Transverse colon (tissue), 4 donors: Measurements from ENCODE around the gene GREB1L. TPM values are rescaled to one million over a fixed set of nuclear protein-coding genes. Genes with fewer than 3 reads are reported as not detected.

ENCODE experiments used
- DNase-seq: peaks from one replicate; pipeline ENCODE4 v3.0.0-alpha.2; 2019
- H3K27ac ChIP-seq, 4 donors: fragments of 200-600 bp; sonication (generic); 2 replicates each; pipeline ENCODE4 v1.5.1; 2016 to 2018; ENCODE audit warnings: inconsistent platforms in 4 of 4
- H3K27me3 ChIP-seq: fragments of 200-600 bp; sonication (generic); 2 replicates; pipeline ENCODE4 v1.5.1; 2017; ENCODE audit warnings: inconsistent platforms
- H3K36me3 ChIP-seq, 4 donors: fragments of 200-600 bp; sonication (generic); 2 replicates each; pipeline ENCODE4 v1.5.1; 2017 to 2019; ENCODE audit warnings: inconsistent platforms in 4 of 4
- H3K4me1 ChIP-seq, 4 donors: fragments of 200-600 bp; sonication (generic); 2 replicates each; pipeline ENCODE4 v1.5.1; 2017 to 2020; ENCODE audit warnings: inconsistent platforms in 4 of 4
- H3K4me3 ChIP-seq, 4 donors: fragments of 200-600 bp; sonication (generic); 1 replicate in 1 of 4; 2 replicates in 3 of 4; pipeline versions ENCODE4 v1.5.1 to v1.6.1; 2017 to 2019; ENCODE audit warnings: inconsistent platforms in 4 of 4
- H3K9me3 ChIP-seq, 2 donors: fragments of 200-600 bp; sonication (generic); 2 replicates each; pipeline ENCODE4 v1.5.1; 2017 to 2019; ENCODE audit warnings: inconsistent platforms in 2 of 2
- EP300 ChIP-seq: sonication (generic); formaldehyde crosslinking; IDR thresholded peaks from one replicate; pipeline ENCODE4 v1.6.1; 2017; ENCODE audit warnings: antibody characterized with exemption, low read depth
- POLR2A ChIP-seq: fragments of 450-650 bp; IDR thresholded peaks from one replicate; pipeline ENCODE4 v1.6.1; 2016; ENCODE audit warnings: antibody characterized with exemption, mild to moderate bottlenecking, moderate library complexity
- POLR2AphosphoS5 ChIP-seq, 3 donors: sonication (generic); formaldehyde crosslinking; IDR thresholded peaks; one replicate each; pipeline ENCODE4 v1.6.1; 2016; ENCODE audit warnings: antibody characterized with exemption in 3 of 3
- WGBS, 2 donors: methylation state at CpG; one replicate each; pipeline ENCODE4 v1.1.5; 2018; ENCODE audit warnings: low coverage in 1 of 2; 5-methylcytosine and 5-hydroxymethylcytosine counted together
- in situ Hi-C, 4 donors: fragments of 200-750 bp; cut with MboI; loops; one replicate each; pipeline versions ENCODE4 v1.15.0 to v1.15.1; 2017; ENCODE audit warnings: low sequenced_read_pairs in 3 of 4, low pct_ligation_motif_present in 1 of 4, low pct_unique_long_range_greater_than_20kb in 1 of 4
- intact Hi-C: fragments of 100-400 bp; cut with DNase I; formaldehyde crosslinking; loops from one replicate; pipeline ENCODE4 v1.15.1; 2023; ENCODE audit warnings: low total_unique reads
- total RNA-seq, 4 donors: library from RNA; depleted of rRNA; stranded (reverse); fragments of >200 nt; gene quantifications; one replicate each; pipeline ENCODE4 v1.1.0, GENCODE V29; 2016
- TF ChIP-seq, protein P1 (sequence below), 5 experiments: fragments of 200-600 bp in 3 of 5; fragments of 450-650 bp in 2 of 5; sonication (generic) in 3 of 5; IDR thresholded peaks; 1 replicate in 2 of 5; 2 replicates in 3 of 5; pipeline ENCODE4 v1.5.1; 2016 to 2017; ENCODE audit warnings: antibody characterized with exemption in 5 of 5, inconsistent platforms in 3 of 5, mild to moderate bottlenecking in 2 of 5, moderate library complexity in 1 of 5

Gene GREB1L
- total RNA-seq, 4 donors from 2014 or later, result 1.1 to 1.5 TPM; not detected in 2

DNA sequence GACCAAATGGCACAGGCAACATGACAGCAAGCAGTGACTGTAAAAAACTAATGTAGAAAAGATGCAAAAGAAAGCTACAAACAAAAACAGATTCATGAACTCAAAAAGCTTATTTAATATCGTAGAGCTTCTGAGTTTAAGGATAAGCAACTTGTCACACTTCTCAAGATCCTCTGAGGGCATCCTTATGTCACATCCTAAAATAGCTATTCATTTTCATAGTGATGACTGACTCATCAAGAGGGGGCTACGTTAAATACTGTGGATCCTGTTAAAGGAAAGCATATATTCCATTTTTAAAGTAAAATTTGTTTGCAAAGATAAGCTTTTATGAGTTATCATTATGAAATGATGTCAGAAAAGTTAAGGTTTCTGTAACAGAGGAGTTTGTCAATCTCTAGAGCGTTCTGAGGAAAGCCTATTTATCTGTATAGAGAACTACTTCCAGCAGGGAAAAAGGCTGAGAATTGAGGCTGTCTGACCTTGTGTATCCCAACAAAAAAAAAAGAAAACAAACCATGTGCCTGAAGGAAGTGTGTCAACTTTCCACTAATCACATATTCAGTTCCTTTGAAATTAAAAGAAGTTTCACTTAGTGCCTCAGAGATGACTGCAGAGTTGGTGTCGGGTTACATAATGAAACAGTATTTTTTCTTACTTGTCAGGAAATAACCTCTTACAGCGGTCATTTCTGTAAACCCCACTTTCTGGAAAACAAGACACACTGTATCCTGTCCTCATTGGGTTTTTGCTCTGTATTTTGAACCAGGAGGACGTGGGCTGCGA lies 243.0 kb downstream of the GREB1L start:
- no peak for TF ChIP-seq POLR2A
- no peak for TF ChIP-seq EP300
- TF ChIP-seq, protein P1, sequence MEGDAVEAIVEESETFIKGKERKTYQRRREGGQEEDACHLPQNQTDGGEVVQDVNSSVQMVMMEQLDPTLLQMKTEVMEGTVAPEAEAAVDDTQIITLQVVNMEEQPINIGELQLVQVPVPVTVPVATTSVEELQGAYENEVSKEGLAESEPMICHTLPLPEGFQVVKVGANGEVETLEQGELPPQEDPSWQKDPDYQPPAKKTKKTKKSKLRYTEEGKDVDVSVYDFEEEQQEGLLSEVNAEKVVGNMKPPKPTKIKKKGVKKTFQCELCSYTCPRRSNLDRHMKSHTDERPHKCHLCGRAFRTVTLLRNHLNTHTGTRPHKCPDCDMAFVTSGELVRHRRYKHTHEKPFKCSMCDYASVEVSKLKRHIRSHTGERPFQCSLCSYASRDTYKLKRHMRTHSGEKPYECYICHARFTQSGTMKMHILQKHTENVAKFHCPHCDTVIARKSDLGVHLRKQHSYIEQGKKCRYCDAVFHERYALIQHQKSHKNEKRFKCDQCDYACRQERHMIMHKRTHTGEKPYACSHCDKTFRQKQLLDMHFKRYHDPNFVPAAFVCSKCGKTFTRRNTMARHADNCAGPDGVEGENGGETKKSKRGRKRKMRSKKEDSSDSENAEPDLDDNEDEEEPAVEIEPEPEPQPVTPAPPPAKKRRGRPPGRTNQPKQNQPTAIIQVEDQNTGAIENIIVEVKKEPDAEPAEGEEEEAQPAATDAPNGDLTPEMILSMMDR (IDR thresholded peaks at IDR 0.05), result no peak
- TF ChIP-seq POLR2AphosphoS5 (IDR thresholded peaks at IDR 0.05), result no peak
- intact Hi-C loops (no loop called here), in situ Hi-C loops (no loop called here)
- WGBS, 2 donors, result 64 to 65% methylated on average over 4 to 7 of the region's 7 CpGs
- Histone ChIP-seq H3K36me3 (no peaks in the 10 kb centered on the region), H3K4me1 (no peaks in the 10 kb centered on the region), H3K27ac (no peak overlapping the region), H3K4me3 (no peak overlapping the region), H3K27me3 (no peaks in the 10 kb centered on the region), H3K9me3 (no peaks in the 10 kb centered on the region)
- DNase-seq, result no peak

- in situ Hi-C loops (no loop called here), intact Hi-C loops (no loop called here)
- Histone ChIP-seq H3K9me3 (no peaks in the 10 kb centered on the region), H3K4me1 (no peaks in the 10 kb centered on the region), H3K36me3 (no peaks in the 10 kb centered on the region), H3K27me3 (no peaks in the 10 kb centered on the region), H3K27ac (no peak overlapping the region), H3K4me3 (no peak overlapping the region)
- DNase-seq, result no peak
- WGBS, 2 donors, result 70 to 81% methylated on average over 1 to 3 of the region's 3 CpGs
- TF ChIP-seq POLR2AphosphoS5 (IDR thresholded peaks at IDR 0.05), result no peak
Observed at GRCh38 chr18:21486905-21487437, 244.9 kb downstream of the GREB1L start.

GRCh38 chr18:21489119-21489750 lies 247.2 kb downstream of the GREB1L start:
- WGBS, 2 donors, result 57 to 83% methylated on average over 1 to 6 of the region's 6 CpGs
- in situ Hi-C loops, result no loop called here

GRCh38 chr18:21489919-21490495 lies 248.0 kb downstream of the GREB1L start:
- TF ChIP-seq POLR2AphosphoS5 (IDR thresholded peaks at IDR 0.05), result no peak
- TF ChIP-seq EP300, result no peak
- TF ChIP-seq POLR2A, result no peak
- TF ChIP-seq, protein P1 (IDR thresholded peaks at IDR 0.05), result no peak
- H3K4me3 ChIP-seq, result no peak overlapping the region
- no peaks in the 10 kb centered on the region for H3K9me3 ChIP-seq
- H3K36me3 ChIP-seq, result no peaks in the 10 kb centered on the region
- intact Hi-C loops (no loop called here), in situ Hi-C loops (no loop called here)
- no peaks in the 10 kb centered on the region for H3K4me1 ChIP-seq
- no peak overlapping the region for H3K27ac ChIP-seq
- no peaks in the 10 kb centered on the region for H3K27me3 ChIP-seq
- WGBS, 2 donors, result 92 to 95% methylated on average over 4 to 15 of the region's 15 CpGs
- no peak for DNase-seq

More at GRCh38 chr18:21489119-21489750, 247.2 kb downstream of the GREB1L start:
- Histone ChIP-seq H3K9me3 (no peaks in the 10 kb centered on the region), H3K4me3 (no peak overlapping the region), H3K36me3 (no peaks in the 10 kb centered on the region), H3K4me1 (no peaks in the 10 kb centered on the region), H3K27me3 (no peaks in the 10 kb centered on the region), H3K27ac (no peak overlapping the region)
- TF ChIP-seq EP300 (no peak), POLR2AphosphoS5 (IDR thresholded peaks at IDR 0.05) (no peak), POLR2A (no peak)
- TF ChIP-seq, protein P1 (IDR thresholded peaks at IDR 0.05), result peak; percentile 51 to 70 (median 68)
- peak; percentile 47 for DNase-seq
- intact Hi-C loops, result no loop called here
